GM19372 (cell line): ENCODE measurements around the gene HAND1.
A peak's percentile ranks its signal among the peaks of the same experiment; 100 is the strongest.

Experiments used
- ATAC-seq: cut with Tn5 transposase; IDR thresholded peaks from one replicate; pipeline ENCODE4 v1.9.1; 2021; ENCODE audit warnings: mild to moderate bottlenecking, low read depth, moderate library complexity; ENCODE audit not compliant: unreplicated experiment

Gene HAND1

GRCh38 chr5:154479944-154480750 is 2.1 kb upstream of the HAND1 start:
- ATAC-seq = no peak

- ATAC-seq = no peak
These were observed 1.3 kb upstream of the HAND1 start for GRCh38 chr5:154479160-154479943.

GRCh38 chr5:154478752-154479159 is 729 bp upstream of the HAND1 start:
- no peak for ATAC-seq

- no peak for ATAC-seq
These were observed 424 bp downstream of the HAND1 start for GRCh38 chr5:154477382-154478223.

- ATAC-seq = no peak
These were observed 1.4 kb downstream of the HAND1 start for GRCh38 chr5:154476354-154477205.

- ATAC-seq = no peak
These were observed 2.3 kb downstream of the HAND1 start for GRCh38 chr5:154475591-154476353.

GRCh38 chr5:154474396-154475334 is 3.4 kb downstream of the HAND1 start:
- ATAC-seq = no peak

- no peak for ATAC-seq
These were observed 4.3 kb downstream of the HAND1 start for GRCh38 chr5:154473581-154474283.

GRCh38 chr5:154472871-154473580 is 5.0 kb downstream of the HAND1 start:
- no peak for ATAC-seq

GRCh38 chr5:154470947-154471870 is 6.8 kb downstream of the HAND1 start:
- ATAC-seq = no peak

- no peak for ATAC-seq
These were observed 7.9 kb downstream of the HAND1 start for GRCh38 chr5:154470137-154470536.

- peak; percentile 99 for ATAC-seq
These were observed 10.2 kb downstream of the HAND1 start for GRCh38 chr5:154467655-154468354.

GRCh38 chr5:154466671-154467070 is 11.4 kb downstream of the HAND1 start:
- no peak for ATAC-seq

GRCh38 chr5:154466147-154466546 is 11.9 kb downstream of the HAND1 start:
- no peak for ATAC-seq

- no peak for ATAC-seq
These were observed 12.9 kb downstream of the HAND1 start for GRCh38 chr5:154465169-154465568.
